ENCODE measurements around the gene MAGI1.

- no peak for TF ChIP-seq CTCF (IDR thresholded peaks at IDR 0.05)
- no peak for TF ChIP-seq POLR2A (IDR thresholded peaks at IDR 0.05)
Observed at GRCh38 chr3:65662095-65662494, 376.6 kb downstream of the MAGI1 start.

Measured in uterus (tissue), 2 donors.